ENCODE measurements around the gene DOCK10.
A peak's percentile ranks its signal among the peaks of the same experiment; 100 is the strongest.
"Not testable (repeated sequence)": the region's sequence is repeated elsewhere in the genome, so short reads cannot be mapped to it uniquely, and the experiment has no call there.

The DOCK10 gene

GRCh38 chr2:224948859-224949258 lies 93.4 kb downstream of the DOCK10 start:
- Histone ChIP-seq H3K4me3 (replicated peaks; ENCODE audit: low read depth, low read length) (no peak overlapping the region), H3K36me3 (ENCODE audit: control insufficient read depth, insufficient read depth, low read length) (no peaks in the 10 kb centered on the region), H3K27me3 (replicated peaks; ENCODE audit: control insufficient read depth, insufficient read depth, low read length) (no peaks in the 10 kb centered on the region)
- TF ChIP-seq, protein P1, sequence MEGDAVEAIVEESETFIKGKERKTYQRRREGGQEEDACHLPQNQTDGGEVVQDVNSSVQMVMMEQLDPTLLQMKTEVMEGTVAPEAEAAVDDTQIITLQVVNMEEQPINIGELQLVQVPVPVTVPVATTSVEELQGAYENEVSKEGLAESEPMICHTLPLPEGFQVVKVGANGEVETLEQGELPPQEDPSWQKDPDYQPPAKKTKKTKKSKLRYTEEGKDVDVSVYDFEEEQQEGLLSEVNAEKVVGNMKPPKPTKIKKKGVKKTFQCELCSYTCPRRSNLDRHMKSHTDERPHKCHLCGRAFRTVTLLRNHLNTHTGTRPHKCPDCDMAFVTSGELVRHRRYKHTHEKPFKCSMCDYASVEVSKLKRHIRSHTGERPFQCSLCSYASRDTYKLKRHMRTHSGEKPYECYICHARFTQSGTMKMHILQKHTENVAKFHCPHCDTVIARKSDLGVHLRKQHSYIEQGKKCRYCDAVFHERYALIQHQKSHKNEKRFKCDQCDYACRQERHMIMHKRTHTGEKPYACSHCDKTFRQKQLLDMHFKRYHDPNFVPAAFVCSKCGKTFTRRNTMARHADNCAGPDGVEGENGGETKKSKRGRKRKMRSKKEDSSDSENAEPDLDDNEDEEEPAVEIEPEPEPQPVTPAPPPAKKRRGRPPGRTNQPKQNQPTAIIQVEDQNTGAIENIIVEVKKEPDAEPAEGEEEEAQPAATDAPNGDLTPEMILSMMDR (IDR thresholded peaks at IDR 0.05; ENCODE audit: insufficient read depth, low read length, poor library complexity, severe bottlenecking) = no peak
- DNase-seq (ENCODE audit: extremely low read depth, insufficient read length) = no peak

DNA sequence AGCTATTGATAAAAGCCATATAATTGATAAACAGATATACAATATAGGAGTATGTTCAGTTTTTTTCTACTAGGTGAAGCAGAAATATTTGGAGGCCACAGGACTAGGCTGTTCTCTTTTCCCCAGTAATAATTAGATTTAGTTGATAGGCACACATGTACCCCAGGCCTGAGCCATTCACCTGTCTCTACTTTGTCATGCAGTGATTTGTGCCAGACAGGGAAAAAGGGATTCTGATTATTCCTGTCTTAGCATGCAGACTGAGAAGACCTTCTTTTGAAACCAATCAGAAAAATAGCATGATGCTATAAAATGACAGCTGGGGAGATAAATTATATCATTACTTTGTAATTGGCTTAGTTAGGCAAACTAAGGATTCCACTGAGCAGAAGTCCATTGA lies 94.3 kb downstream of the DOCK10 start:
- DNase-seq (ENCODE audit: extremely low read depth, insufficient read length) = no peak
- Histone ChIP-seq H3K27me3 (replicated peaks; ENCODE audit: control insufficient read depth, insufficient read depth, low read length) (no peaks in the 10 kb centered on the region), H3K36me3 (ENCODE audit: control insufficient read depth, insufficient read depth, low read length) (no peaks in the 10 kb centered on the region), H3K4me3 (replicated peaks; ENCODE audit: low read depth, low read length) (no peak overlapping the region)
- TF ChIP-seq, protein P1 (IDR thresholded peaks at IDR 0.05; ENCODE audit: insufficient read depth, low read length, poor library complexity, severe bottlenecking) = no peak

DNA sequence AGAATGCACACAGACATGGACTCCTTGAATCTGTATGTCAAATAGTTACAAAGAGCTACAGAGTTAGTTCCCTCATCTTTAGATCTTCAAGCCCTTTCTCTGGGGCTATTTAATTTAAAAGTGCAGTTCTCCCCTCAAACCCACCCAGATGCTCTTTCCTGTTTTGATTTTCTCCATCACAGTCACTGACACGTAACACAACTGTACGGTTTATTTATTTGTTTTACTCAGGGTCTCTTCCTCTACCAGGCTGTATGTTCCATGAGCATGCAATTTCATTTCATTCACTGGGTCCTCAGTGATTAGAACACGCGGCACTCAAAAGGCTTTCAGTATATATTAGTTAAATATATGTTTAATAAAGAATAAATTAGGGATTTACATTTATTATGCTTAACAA lies 94.7 kb downstream of the DOCK10 start:
- TF ChIP-seq, protein P1 (IDR thresholded peaks at IDR 0.05; ENCODE audit: insufficient read depth, low read length, poor library complexity, severe bottlenecking) = no peak
- no peak for DNase-seq (ENCODE audit: extremely low read depth, insufficient read length)
- H3K27me3 ChIP-seq (replicated peaks; ENCODE audit: control insufficient read depth, insufficient read depth, low read length) = no peaks in the 10 kb centered on the region
- no peak overlapping the region for H3K4me3 ChIP-seq (replicated peaks; ENCODE audit: low read depth, low read length)
- H3K36me3 ChIP-seq (ENCODE audit: control insufficient read depth, insufficient read depth, low read length) = no peaks in the 10 kb centered on the region

- TF ChIP-seq, protein P1 (IDR thresholded peaks at IDR 0.05; ENCODE audit: insufficient read depth, low read length, poor library complexity, severe bottlenecking) = no peak
- Histone ChIP-seq H3K36me3 (ENCODE audit: control insufficient read depth, insufficient read depth, low read length) (no peaks in the 10 kb centered on the region), H3K27me3 (replicated peaks; ENCODE audit: control insufficient read depth, insufficient read depth, low read length) (no peaks in the 10 kb centered on the region), H3K4me3 (replicated peaks; ENCODE audit: low read depth, low read length) (peak overlapping the region; percentile 77)
- no peak for DNase-seq (ENCODE audit: extremely low read depth, insufficient read length)
Measured at GRCh38 chr2:224946895-224947294, 95.4 kb downstream of the DOCK10 start.

DNA sequence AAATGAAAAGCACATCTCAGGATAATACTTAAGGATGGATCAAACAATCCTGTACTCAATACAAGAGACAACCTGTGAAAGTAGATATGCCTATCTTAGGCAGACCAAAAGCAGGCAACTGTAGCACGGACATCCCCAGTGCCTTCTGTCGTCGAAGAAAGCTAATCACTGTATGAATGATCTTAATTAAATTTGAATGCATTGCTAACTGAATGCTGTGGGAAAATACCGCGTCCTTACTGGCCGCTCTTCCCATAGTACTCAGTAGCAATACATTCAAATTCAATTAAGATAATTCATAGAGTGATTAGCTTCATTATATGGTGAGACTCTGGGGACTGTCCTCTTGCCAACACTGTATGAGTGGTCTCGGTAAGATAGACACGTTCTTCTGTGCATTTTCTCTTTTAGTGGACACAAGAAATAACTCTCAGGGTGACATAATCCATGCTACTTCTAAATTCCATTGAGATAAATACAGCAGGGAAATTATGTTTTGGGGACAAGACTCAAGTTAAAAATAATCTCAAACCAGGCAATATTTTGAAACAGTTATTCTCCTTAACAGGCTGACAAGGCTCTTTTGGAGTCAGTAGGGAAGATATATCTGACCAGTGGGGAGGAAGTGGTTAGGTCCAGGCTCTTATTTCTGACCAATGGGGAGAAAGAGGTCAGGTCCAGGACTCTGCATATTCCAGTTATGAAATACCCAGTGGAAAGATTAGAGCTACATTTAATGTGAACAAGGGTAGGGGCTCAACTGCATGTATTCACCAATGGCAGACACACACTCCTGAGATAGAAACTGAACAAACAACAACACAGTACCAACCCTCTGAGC lies 97.3 kb downstream of the DOCK10 start:
- Histone ChIP-seq H3K4me3 (replicated peaks; ENCODE audit: low read depth, low read length) (peak overlapping the region; percentile 77), H3K36me3 (ENCODE audit: control insufficient read depth, insufficient read depth, low read length) (no peaks in the 10 kb centered on the region), H3K27me3 (replicated peaks; ENCODE audit: control insufficient read depth, insufficient read depth, low read length) (no peaks in the 10 kb centered on the region)
- TF ChIP-seq, protein P1 (IDR thresholded peaks at IDR 0.05; ENCODE audit: insufficient read depth, low read length, poor library complexity, severe bottlenecking) = no peak
- no peak for DNase-seq (ENCODE audit: extremely low read depth, insufficient read length)

DNA sequence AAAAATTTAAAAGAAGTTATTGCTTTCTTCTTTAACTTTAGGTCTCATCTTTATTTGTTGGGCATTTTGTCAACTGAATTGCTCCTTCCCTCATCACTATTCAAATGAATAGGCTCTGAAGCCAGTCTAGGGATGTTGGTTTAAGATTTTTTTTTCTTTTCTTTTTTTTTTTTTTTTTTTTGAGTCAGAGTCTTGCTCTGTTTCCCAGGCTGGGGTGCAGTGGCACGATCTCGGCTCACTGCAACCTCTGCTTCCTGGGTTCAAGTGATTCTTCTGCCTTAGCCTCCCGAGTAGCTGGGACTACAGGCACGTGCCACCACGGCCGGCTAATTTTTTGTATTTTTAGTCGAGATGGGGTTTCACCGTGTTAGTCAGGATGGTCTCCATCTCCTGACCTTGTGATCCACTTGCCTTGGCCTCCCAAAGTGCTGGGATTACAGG lies 98.6 kb downstream of the DOCK10 start:
- not testable (repeated sequence) for H3K36me3 ChIP-seq (ENCODE audit: control insufficient read depth, insufficient read depth, low read length); H3K27me3 ChIP-seq (replicated peaks; ENCODE audit: control insufficient read depth, insufficient read depth, low read length); DNase-seq (ENCODE audit: extremely low read depth, insufficient read length)
- H3K4me3 ChIP-seq (replicated peaks; ENCODE audit: low read depth, low read length) = peak overlapping the region; percentile 77
